Measurements from ENCODE around the gene GRAP.
"Not testable (repeated sequence)": the region's sequence is repeated elsewhere in the genome, so short reads cannot be mapped to it uniquely, and the experiment has no call there.

DNA sequence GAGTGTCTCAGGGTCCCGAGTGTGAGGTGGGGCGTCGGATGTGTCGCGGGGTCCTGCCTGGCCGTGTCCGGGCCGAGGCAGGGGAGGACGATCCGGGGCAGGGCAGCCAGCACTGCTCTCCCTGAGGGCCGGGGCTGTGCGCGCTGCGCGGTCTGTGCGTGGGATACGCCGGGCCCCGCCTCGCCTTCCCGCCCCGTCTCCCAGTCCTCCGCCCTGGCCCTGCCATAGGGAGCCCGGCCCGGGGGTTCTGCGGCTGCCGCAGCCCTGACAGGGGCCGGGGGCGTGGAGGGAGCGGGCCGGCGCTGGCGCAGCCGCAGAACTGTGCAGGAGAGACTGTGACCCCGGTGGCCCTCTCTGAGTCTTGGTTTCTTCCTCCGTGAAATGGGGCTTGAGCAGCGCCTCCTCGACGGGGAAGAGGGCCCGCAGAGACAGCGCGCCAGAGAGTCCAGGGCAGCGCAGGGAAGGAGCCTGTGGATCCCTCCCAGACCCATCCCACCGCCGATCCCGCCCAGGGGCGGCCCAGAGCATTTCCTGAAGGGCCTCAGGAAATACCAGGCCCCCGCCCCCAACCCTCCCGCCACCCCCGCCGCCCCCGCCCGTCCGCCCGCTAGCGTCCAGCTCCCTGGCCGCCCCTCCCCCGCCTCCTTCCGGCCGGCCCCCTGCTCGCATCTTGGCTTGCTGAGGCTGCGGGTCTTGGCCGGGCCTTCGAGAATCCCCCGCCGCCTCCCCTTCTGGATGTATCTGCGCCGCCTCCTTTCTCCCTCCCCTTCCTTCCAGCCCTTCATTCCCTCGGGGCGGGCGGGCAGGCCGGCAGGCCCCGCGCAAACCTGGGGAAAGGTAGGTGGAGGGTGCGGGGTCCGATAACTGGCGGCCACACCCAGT lies 42.3 kb upstream of the GRAP start:
- TF ChIP-seq, protein P1, sequence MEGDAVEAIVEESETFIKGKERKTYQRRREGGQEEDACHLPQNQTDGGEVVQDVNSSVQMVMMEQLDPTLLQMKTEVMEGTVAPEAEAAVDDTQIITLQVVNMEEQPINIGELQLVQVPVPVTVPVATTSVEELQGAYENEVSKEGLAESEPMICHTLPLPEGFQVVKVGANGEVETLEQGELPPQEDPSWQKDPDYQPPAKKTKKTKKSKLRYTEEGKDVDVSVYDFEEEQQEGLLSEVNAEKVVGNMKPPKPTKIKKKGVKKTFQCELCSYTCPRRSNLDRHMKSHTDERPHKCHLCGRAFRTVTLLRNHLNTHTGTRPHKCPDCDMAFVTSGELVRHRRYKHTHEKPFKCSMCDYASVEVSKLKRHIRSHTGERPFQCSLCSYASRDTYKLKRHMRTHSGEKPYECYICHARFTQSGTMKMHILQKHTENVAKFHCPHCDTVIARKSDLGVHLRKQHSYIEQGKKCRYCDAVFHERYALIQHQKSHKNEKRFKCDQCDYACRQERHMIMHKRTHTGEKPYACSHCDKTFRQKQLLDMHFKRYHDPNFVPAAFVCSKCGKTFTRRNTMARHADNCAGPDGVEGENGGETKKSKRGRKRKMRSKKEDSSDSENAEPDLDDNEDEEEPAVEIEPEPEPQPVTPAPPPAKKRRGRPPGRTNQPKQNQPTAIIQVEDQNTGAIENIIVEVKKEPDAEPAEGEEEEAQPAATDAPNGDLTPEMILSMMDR (IDR thresholded peaks at IDR 0.05), result not testable (repeated sequence)
- TF ChIP-seq POLR2A (IDR thresholded peaks at IDR 0.05; ENCODE audit: low read depth); POLR2AphosphoS5 (IDR thresholded peaks at IDR 0.05); EP300 (IDR thresholded peaks at IDR 0.05): not testable (repeated sequence)

Data from esophagus muscularis mucosa (tissue), 4 donors.